Esophagus squamous epithelium (tissue), 5 donors: ENCODE measurements around the gene RASAL2. TPM values are rescaled to one million over a fixed set of nuclear protein-coding genes. Genes with fewer than 3 reads are reported as not detected.

Experiments
- DNase-seq: peaks from one replicate; lab custom pipeline; 2025; lab: John Stamatoyannopoulos, UW
- H3K27ac ChIP-seq, 4 donors: fragments of 200-600 bp; sonication (generic); one replicate each; pipeline ENCODE4 v1.5.1; 2016 to 2019; ENCODE audit warnings: mild to moderate bottlenecking in 1 of 4
- H3K27me3 ChIP-seq, 4 donors: fragments of 200-600 bp; sonication (generic); 1 replicate in 3 of 4; 2 replicates in 1 of 4; pipeline versions ENCODE4 v1.5.1 to v1.6.0; 2017 to 2021; ENCODE audit warnings: antibody characterized with exemption in 1 of 4
- H3K36me3 ChIP-seq, 3 donors: fragments of 200-600 bp; sonication (generic); one replicate each; pipeline ENCODE4 v1.5.1; 2016 to 2019
- H3K4me1 ChIP-seq, 3 donors: fragments of 200-600 bp; sonication (generic); one replicate each; pipeline ENCODE4 v1.5.1; 2017 to 2019
- H3K4me3 ChIP-seq, 4 donors: fragments of 200-600 bp; sonication (generic); 1 replicate in 3 of 4; 2 replicates in 1 of 4; pipeline ENCODE4 v1.5.1; 2016 to 2019; ENCODE audit warnings: mild to moderate bottlenecking in 2 of 4, moderate library complexity in 1 of 4
- H3K9me3 ChIP-seq, 3 donors: fragments of 200-600 bp; sonication (generic); one replicate each; pipeline ENCODE4 v1.5.1; 2016 to 2019
- POLR2A ChIP-seq, 4 donors: fragments of 450-650 bp; IDR thresholded peaks; one replicate each; pipeline ENCODE4 v1.6.1; 2017; ENCODE audit warnings: antibody characterized with exemption in 4 of 4, mild to moderate bottlenecking in 4 of 4, moderate library complexity in 3 of 4
- WGBS, 2 donors: methylation state at CpG; one replicate each; pipeline ENCODE4 v1.1.5; 2018; 5-methylcytosine and 5-hydroxymethylcytosine counted together
- intact Hi-C: fragments of 100-400 bp; cut with DNase I; formaldehyde crosslinking; loops from one replicate; pipeline ENCODE4 v1.15.0; 2022
- total RNA-seq, 4 donors: library from RNA; depleted of rRNA; stranded (reverse); fragments of >200 nt; gene quantifications; one replicate each; pipeline ENCODE4 v1.1.0, GENCODE V29; 2016
- TF ChIP-seq, protein P1 (sequence below), 6 experiments: fragments of 450-650 bp in 4 of 6; fragments of 200-600 bp in 2 of 6; sonication (generic) in 2 of 6; IDR thresholded peaks; one replicate each; pipeline ENCODE4 v1.5.1; 2016 to 2019; ENCODE audit warnings: antibody characterized with exemption in 6 of 6, mild to moderate bottlenecking in 4 of 6, moderate library complexity in 4 of 6
- donor health status: DM: yes; HTN: yes; CAD: no.

RASAL2 gene
- total RNA-seq, 4 donors from 2014 or later, result 20.4 to 29.8 (median 25.5) TPM

DNA sequence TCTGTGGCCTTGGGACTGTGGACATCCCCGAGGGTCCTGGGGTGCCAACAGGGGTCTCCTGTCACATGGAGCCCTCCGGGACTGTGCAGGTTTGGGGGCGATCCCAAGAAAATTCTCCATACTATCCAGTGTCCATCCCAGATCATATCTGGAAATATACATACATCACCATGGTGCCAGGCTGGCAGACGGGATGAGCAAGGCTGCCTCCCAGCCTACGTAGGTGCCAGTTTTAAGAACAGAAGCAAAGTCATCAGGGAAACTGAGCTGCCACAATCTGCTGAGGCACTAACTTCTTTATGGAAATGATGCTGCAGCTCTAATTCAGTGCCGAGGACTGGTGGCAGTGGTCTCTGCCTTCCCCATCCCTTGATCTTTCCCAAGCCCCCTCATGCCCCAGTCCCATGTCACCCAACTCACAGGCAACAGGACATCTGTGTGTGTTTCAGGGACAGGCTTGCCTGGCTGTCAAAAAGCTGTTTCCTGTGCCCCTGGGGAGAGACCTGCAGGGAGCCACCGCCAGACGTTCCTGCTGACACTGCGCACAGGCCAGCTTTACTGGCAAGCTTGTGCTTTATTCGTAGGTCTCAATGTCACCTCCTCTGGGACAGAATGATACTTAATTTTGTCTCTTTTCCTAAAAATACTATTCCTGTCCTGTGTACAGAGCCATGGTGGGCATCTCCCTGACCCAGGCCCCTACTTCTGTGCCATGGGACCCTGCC, 434.5 kb downstream of the RASAL2 start:
- Histone ChIP-seq H3K27ac (no peak overlapping the region), H3K4me1 (peaks cover 0 to 18% (median 6%) of the 10 kb centered on the region in 3 donors), H3K36me3 (no peaks in the 10 kb centered on the region), H3K4me3 (no peak overlapping the region), H3K27me3 (no peaks in the 10 kb centered on the region), H3K9me3 (no peaks in the 10 kb centered on the region)
- no peak for DNase-seq
- intact Hi-C loops, result no loop called here
- TF ChIP-seq, protein P1, sequence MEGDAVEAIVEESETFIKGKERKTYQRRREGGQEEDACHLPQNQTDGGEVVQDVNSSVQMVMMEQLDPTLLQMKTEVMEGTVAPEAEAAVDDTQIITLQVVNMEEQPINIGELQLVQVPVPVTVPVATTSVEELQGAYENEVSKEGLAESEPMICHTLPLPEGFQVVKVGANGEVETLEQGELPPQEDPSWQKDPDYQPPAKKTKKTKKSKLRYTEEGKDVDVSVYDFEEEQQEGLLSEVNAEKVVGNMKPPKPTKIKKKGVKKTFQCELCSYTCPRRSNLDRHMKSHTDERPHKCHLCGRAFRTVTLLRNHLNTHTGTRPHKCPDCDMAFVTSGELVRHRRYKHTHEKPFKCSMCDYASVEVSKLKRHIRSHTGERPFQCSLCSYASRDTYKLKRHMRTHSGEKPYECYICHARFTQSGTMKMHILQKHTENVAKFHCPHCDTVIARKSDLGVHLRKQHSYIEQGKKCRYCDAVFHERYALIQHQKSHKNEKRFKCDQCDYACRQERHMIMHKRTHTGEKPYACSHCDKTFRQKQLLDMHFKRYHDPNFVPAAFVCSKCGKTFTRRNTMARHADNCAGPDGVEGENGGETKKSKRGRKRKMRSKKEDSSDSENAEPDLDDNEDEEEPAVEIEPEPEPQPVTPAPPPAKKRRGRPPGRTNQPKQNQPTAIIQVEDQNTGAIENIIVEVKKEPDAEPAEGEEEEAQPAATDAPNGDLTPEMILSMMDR (IDR thresholded peaks at IDR 0.05), result no peak
- no peak for TF ChIP-seq POLR2A (IDR thresholded peaks at IDR 0.05)
- WGBS, 2 donors, result 86 to 89% methylated on average over 5 to 9 of the region's 10 CpGs

DNA sequence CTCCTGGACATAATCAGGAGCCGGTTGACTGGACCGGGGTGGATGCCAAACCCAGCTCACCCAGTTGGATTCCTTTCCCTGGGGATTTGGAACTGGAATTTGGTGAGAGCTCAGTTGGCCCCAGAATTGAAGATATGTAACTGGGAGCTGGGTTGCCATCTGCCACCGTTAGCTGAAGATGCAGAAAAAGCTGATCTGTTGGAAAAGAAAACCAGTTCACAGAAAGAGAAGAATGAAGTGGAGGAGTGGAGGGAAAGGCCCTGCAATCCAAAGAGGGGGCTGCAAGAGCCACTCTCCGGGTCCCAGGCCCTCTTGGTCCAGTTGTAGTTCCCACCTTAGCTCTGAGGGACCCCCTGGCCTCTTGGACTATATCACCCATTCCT, 435.0 kb downstream of the RASAL2 start:
- intact Hi-C loops, result no loop called here
- no peaks in the 10 kb centered on the region for H3K36me3 ChIP-seq

DNA sequence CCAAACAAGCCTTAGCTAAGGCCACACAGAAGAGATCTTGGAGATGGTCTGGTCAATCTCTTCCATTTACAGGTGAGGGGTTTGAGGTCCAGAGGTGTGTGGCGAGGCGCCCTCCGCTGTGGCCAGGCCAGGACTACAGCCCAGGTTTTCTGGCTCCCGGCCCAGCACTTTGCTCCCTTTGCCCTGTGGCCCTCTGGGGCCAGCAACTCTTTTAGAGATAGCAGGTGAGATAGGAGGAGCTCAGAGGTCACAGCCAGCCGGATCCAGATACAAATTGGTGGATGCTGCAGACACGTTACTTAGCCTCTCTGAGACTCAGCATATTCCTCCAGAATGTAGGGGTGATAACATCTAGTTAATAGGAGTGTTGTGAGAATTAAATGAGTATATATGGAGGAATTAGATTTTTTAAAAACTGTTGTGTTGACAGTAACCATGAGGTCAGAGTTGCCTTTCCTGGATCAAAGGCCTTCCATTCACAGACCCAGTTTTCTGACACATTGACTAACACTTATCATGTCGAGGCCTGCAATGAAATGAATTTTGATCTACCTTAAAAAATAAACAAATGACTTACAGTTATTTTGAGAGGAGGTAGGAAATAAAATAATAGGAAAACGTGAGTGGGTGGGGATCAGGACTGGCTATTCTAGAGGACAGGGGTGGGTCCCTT, 435.6 kb downstream of the RASAL2 start:
- no peak overlapping the region for H3K4me3 ChIP-seq
- WGBS, 2 donors, result 80 to 91% methylated on average over 8 of the region's 8 CpGs
- H3K27ac ChIP-seq, result no peak overlapping the region
- intact Hi-C loops, result loop anchor here (5.0 kb wide), 1 partner anchor 473 kb away; no protein-coding TSS in a partner anchor
- TF ChIP-seq POLR2A (IDR thresholded peaks at IDR 0.05), result no peak
- TF ChIP-seq, protein P1 (IDR thresholded peaks at IDR 0.05), result no peak
- H3K27me3 ChIP-seq, result no peaks in the 10 kb centered on the region
- no peaks in the 10 kb centered on the region for H3K36me3 ChIP-seq
- DNase-seq, result no peak
- peaks cover 0 to 18% (median 6%) of the 10 kb centered on the region in 3 donors for H3K4me1 ChIP-seq
- no peaks in the 10 kb centered on the region for H3K9me3 ChIP-seq

More for the DNA sequence above, 435.0 kb downstream of the RASAL2 start:
- no peak overlapping the region for H3K27ac ChIP-seq
- TF ChIP-seq, protein P1 (IDR thresholded peaks at IDR 0.05), result no peak
- no peak for TF ChIP-seq POLR2A (IDR thresholded peaks at IDR 0.05)
- no peak for DNase-seq
- peaks cover 0 to 18% (median 6%) of the 10 kb centered on the region in 3 donors for H3K4me1 ChIP-seq
- no peaks in the 10 kb centered on the region for H3K27me3 ChIP-seq
- no peak overlapping the region for H3K4me3 ChIP-seq
- H3K9me3 ChIP-seq, result no peaks in the 10 kb centered on the region
- WGBS, 2 donors, result 65 to 79% methylated on average over 2 to 4 of the region's 4 CpGs

DNA sequence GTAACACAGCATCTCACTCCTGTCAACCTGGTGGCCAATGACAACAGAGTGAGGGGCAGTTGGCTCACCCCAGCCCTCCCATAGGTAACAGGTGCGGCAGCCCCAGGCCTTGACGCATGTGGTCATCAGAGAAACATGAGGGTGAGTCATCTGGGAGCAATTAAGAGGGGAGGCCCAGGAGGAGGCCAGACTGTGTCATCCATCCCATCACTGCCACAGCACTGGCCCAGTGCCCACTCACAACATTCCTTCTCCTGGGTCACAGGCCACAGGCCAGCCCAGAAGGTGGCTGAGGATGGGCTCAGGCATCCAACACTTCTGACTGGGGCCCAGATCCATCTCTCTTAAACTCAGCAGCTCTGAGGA, 436.1 kb downstream of the RASAL2 start:
- intact Hi-C loops, result loop anchor here (5.0 kb wide), 1 partner anchor 472 kb away; no protein-coding TSS in a partner anchor
- Histone ChIP-seq H3K36me3 (no peaks in the 10 kb centered on the region), H3K27ac (no peak overlapping the region), H3K4me1 (peaks cover 0 to 18% (median 6%) of the 10 kb centered on the region in 3 donors), H3K27me3 (no peaks in the 10 kb centered on the region), H3K9me3 (no peaks in the 10 kb centered on the region), H3K4me3 (no peak overlapping the region)
- no peak for TF ChIP-seq POLR2A (IDR thresholded peaks at IDR 0.05)
- TF ChIP-seq, protein P1 (IDR thresholded peaks at IDR 0.05), result no peak
- no peak for DNase-seq
- 23% methylated on average over 2 of the region's 2 CpGs; no CpG with 5 or more reads in 1 of the 2 donors for WGBS, 2 donors

DNA sequence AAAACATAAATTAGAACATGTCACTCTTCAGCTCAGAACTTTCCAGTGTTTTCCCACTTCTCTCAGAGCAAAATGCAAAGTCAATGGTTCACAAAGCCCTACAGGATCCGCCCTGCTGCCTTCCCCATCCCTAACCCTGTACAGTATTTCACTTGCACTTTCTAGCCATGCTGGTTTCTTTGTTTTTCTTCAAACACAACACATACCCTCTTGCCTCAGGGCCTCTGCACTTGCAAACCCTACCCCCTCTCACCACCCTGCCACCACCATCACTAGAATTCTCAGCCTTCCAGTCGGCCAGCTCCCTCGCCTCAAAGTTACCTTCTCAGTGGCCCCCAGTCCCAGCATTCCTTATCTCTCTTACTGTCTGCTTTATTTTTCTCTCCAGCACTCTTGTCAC, 436.6 kb downstream of the RASAL2 start:
- Histone ChIP-seq H3K27ac (no peak overlapping the region), H3K27me3 (no peaks in the 10 kb centered on the region), H3K36me3 (no peaks in the 10 kb centered on the region), H3K9me3 (no peaks in the 10 kb centered on the region), H3K4me3 (no peak overlapping the region), H3K4me1 (peaks cover 0 to 18% (median 6%) of the 10 kb centered on the region in 3 donors)
- no peak for TF ChIP-seq POLR2A (IDR thresholded peaks at IDR 0.05)
- TF ChIP-seq, protein P1 (IDR thresholded peaks at IDR 0.05), result no peak
- 91 to 92% methylated on average over 3 of the region's 3 CpGs for WGBS, 2 donors
- no peak for DNase-seq
- intact Hi-C loops, result loop anchor here (5.0 kb wide), 1 partner anchor 472 kb away; no protein-coding TSS in a partner anchor
